Testis (tissue), 3 donors: ENCODE measurements around the gene TTC33. TPM values are rescaled to one million over a fixed set of nuclear protein-coding genes. Genes with fewer than 3 reads are reported as not detected.
"Not testable (repeated sequence)": the region's sequence is repeated elsewhere in the genome, so short reads cannot be mapped to it uniquely, and the experiment has no call there.

Source experiments
- DNase-seq: peaks from one replicate; pipeline ENCODE4 v3.0.0-alpha.2; 2019
- H3K27ac ChIP-seq, 2 donors: fragments of 200-600 bp; sonication (generic); one replicate each; pipeline ENCODE4 v1.5.1; 2019
- H3K27me3 ChIP-seq: fragments of 200-600 bp; sonication (generic); one replicate; pipeline ENCODE4 v1.5.1; 2019
- H3K36me3 ChIP-seq: fragments of 200-600 bp; sonication (generic); one replicate; pipeline ENCODE4 v1.5.1; 2017; ENCODE audit warnings: low read depth; ENCODE audit errors: missing control alignments
- H3K4me1 ChIP-seq: fragments of 200-600 bp; sonication (generic); one replicate; pipeline ENCODE4 v1.5.1; 2019
- H3K4me3 ChIP-seq, 2 donors: fragments of 200-600 bp; sonication (generic); one replicate each; pipeline ENCODE4 v1.5.1; 2017 to 2019
- H3K9me3 ChIP-seq: fragments of 200-600 bp; sonication (generic); one replicate; pipeline ENCODE4 v1.5.1; 2017
- POLR2A ChIP-seq: fragments of 450-650 bp; IDR thresholded peaks from one replicate; pipeline ENCODE4 v1.6.1; 2017; ENCODE audit warnings: antibody characterized with exemption, mild to moderate bottlenecking, moderate library complexity
- WGBS, 2 donors: methylation state at CpG; one replicate each; pipeline ENCODE4 v1.1.5; 2018; 5-methylcytosine and 5-hydroxymethylcytosine counted together
- intact Hi-C: fragments of 100-400 bp; cut with DNase I; formaldehyde crosslinking; loops from one replicate; pipeline ENCODE4 v1.15.1; 2023; ENCODE audit warnings: low total_unique reads
- polyA plus RNA-seq: library from polyadenylated mRNA; stranded (reverse); fragments of 350-450 nt; fragmentation: Illumina TruSeq; extraction: RNeasy Lipid Tissue Mini Kit (QIAGEN cat#74804); gene quantifications from one replicate; pipeline ENCODE4 v1.2.3, GENCODE V29; 2014; ENCODE audit warnings: low read depth, low replicate concordance; ENCODE audit not compliant: insufficient read depth
- total RNA-seq, 2 donors: library from RNA; depleted of rRNA; stranded (reverse); fragments of >200 nt; gene quantifications; one replicate each; pipeline ENCODE4 v1.2.3, GENCODE V29; 2016
- TF ChIP-seq, protein P1 (sequence below), 3 experiments: fragments of 450-650 bp in 2 of 3; fragments of 200-600 bp in 1 of 3; sonication (generic) in 1 of 3; IDR thresholded peaks; one replicate each; pipeline ENCODE4 v1.5.1; 2016 to 2019; ENCODE audit warnings: antibody characterized with exemption in 3 of 3, mild to moderate bottlenecking in 2 of 3, moderate library complexity in 1 of 3

TTC33 gene
- total and polyA plus RNA-seq, 3 donors from 2014 or later: 14.7 to 16.5 (median 15.2) TPM

DNA sequence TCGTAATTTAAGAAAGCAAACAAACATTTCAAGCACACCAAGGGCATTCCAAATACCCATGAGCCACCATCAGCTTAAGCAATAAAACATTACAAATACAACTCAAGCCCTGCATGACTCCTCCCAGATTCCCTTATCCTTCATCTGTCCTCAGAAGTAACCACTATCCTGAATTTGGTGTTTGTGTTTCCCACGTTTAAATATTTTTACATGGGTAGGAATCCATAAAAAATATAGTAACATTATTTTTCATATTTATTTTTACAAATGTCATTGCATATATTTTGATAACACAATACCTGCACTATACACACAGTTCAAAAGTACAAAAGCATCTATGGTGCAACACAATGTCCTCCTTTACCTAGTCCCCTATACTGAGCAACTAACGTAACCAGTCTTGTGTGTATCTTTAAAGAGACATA is 36.0 kb upstream of the TTC33 start:
- Histone ChIP-seq H3K27me3 (no peaks in the 10 kb centered on the region), H3K36me3 (no peaks in the 10 kb centered on the region), H3K27ac (peak overlapping the region in 1 of 2 donors; percentile 53), H3K4me1 (peaks cover 27% of the 10 kb centered on the region), H3K9me3 (no peaks in the 10 kb centered on the region), H3K4me3 (no peak overlapping the region)
- intact Hi-C loops: no loop called here
- DNase-seq: no peak
- TF ChIP-seq, protein P1, sequence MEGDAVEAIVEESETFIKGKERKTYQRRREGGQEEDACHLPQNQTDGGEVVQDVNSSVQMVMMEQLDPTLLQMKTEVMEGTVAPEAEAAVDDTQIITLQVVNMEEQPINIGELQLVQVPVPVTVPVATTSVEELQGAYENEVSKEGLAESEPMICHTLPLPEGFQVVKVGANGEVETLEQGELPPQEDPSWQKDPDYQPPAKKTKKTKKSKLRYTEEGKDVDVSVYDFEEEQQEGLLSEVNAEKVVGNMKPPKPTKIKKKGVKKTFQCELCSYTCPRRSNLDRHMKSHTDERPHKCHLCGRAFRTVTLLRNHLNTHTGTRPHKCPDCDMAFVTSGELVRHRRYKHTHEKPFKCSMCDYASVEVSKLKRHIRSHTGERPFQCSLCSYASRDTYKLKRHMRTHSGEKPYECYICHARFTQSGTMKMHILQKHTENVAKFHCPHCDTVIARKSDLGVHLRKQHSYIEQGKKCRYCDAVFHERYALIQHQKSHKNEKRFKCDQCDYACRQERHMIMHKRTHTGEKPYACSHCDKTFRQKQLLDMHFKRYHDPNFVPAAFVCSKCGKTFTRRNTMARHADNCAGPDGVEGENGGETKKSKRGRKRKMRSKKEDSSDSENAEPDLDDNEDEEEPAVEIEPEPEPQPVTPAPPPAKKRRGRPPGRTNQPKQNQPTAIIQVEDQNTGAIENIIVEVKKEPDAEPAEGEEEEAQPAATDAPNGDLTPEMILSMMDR (IDR thresholded peaks at IDR 0.05): no peak
- no peak for TF ChIP-seq POLR2A
- 55 to 66% methylated on average over 3 of the region's 3 CpGs for WGBS, 2 donors

DNA sequence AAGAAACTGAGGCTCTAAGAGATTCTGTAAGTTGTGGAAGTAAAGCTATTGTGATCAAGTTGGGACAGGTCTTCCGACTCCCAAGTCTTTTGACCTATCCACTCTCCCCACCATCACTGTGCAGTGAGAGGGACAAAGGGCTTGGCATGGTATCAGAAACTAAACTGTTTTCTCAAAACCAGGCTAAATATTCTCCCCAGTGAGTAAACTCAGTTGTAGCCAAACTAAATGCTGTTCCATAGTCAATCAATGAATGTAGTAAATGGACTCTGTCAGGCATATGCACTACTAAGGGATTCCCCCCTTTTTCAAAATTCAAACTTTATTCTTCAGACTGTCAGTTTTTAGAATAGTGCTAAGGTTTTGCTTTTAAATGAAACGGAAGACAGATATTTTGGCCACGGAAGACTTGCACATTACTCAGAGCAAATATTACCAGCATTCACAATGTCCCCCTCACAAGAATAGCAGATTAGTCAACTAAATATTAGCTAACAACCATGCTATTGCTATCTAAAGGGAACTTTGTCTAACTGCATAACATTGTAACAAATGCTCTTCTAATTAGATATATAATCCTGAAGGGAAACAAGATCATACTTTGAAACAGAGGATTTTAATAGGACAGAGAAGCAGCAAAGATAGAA is 35.3 kb upstream of the TTC33 start:
- DNase-seq: no peak
- Histone ChIP-seq H3K4me1 (peaks cover 22% of the 10 kb centered on the region), H3K36me3 (no peaks in the 10 kb centered on the region), H3K4me3 (no peak overlapping the region), H3K27me3 (no peaks in the 10 kb centered on the region), H3K27ac (peak overlapping the region; percentile 52 to 53), H3K9me3 (no peaks in the 10 kb centered on the region)
- TF ChIP-seq, protein P1 (IDR thresholded peaks at IDR 0.05): no peak
- no peak for TF ChIP-seq POLR2A
- intact Hi-C loops: no loop called here
- WGBS, 2 donors: 59 to 67% methylated on average over 3 of the region's 3 CpGs

DNA sequence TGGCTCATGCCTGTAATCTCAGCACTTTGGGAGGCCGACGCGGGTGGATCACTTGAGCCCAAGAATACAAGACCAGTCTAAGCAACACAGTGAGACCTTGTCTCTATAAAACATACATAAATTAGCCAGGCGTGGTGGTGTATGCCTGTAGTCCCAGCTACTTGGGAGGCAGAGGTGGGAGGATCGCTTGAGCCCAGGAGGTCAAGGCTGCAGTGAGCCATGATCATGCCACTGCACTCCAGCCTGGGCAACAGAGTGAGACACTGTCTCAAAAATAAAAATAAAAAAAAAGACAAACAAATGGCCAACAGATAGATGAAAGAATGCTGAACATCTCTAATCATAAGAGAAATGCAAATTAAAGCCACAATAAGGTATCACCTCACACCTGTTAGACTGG is 33.2 kb upstream of the TTC33 start:
- H3K4me1 ChIP-seq: peaks cover 12% of the 10 kb centered on the region
- H3K4me3 ChIP-seq, DNase-seq, intact Hi-C loops, H3K27ac ChIP-seq, H3K27me3 ChIP-seq, H3K9me3 ChIP-seq, H3K36me3 ChIP-seq: not testable (repeated sequence)
- WGBS, 2 donors: 84 to 88% methylated on average over 5 of the region's 5 CpGs

DNA sequence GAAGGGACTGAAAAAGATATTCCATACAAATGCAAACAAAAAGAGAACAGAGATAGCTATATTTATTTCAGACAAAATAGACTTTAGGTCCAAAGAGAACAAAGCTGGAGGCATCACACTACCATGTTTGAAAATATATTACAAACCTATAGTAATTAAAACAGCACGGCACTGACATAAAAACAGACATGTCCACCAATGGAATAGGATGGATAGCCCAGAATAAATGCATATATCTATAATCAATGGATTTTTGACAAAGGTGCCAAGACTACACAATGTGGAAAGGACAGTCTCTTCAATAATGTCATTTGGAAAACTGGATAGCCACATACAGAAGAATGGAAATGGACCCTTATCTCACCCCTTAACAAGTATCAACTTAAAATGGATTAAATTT is 32.2 kb upstream of the TTC33 start:
- Histone ChIP-seq H3K27me3 (no peaks in the 10 kb centered on the region), H3K9me3 (no peaks in the 10 kb centered on the region), H3K4me3 (no peak overlapping the region), H3K27ac (no peak overlapping the region), H3K36me3 (no peaks in the 10 kb centered on the region), H3K4me1 (peaks cover 18% of the 10 kb centered on the region)
- intact Hi-C loops: no loop called here
- TF ChIP-seq, protein P1 (IDR thresholded peaks at IDR 0.05): no peak
- no peak for TF ChIP-seq POLR2A
- 100% methylated on average over 1 of the region's 1 CpG for WGBS, 2 donors
- no peak for DNase-seq

DNA sequence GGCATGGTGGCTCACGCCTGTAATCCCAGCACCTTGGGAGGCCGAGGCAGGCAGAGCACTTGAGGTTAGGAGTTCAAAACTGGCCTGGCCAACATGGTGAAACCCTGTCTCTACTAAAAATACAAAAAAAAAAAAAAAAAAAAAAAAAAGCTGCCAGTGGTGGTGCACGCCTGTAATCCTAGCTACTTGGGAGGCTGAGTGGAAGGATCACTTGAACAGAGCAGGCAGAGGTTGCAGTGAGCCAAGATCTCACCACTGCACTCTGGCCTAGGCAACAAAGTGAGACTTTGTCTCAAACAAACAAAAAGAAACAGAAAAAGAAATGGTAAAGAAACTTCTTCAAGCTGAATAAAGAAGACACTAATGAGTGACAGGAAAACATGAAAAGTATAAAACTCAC is 30.9 kb upstream of the TTC33 start:
- H3K4me3 ChIP-seq, DNase-seq, H3K9me3 ChIP-seq, H3K27ac ChIP-seq, H3K27me3 ChIP-seq, H3K36me3 ChIP-seq, intact Hi-C loops: not testable (repeated sequence)
- WGBS, 2 donors: 92 to 94% methylated on average over 3 of the region's 3 CpGs
- H3K4me1 ChIP-seq: peaks cover 15% of the 10 kb centered on the region

DNA sequence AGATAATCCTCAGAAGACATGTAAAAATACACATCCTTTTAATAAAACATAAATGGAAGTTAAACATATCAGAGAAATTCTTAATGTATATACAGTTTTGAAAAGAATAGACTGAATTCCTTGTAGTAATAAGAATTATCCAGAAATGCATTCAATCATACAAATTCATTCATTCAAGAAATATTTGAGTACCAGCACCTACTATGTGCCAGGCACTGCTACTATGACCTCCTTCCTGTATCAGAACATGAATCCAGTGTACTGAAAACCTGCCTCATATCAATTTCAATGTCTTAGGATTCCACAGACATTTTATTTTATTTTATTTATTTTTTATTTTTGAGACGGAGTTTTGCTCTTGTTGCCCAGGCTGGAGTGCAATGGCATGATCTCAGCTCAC is 29.2 kb upstream of the TTC33 start:
- 71 to 100% methylated on average over 1 of the region's 1 CpG for WGBS, 2 donors
- intact Hi-C loops: no loop called here

More for the DNA sequence above, 29.2 kb upstream of the TTC33 start:
- H3K36me3 ChIP-seq: no peaks in the 10 kb centered on the region
- no peak overlapping the region for H3K27ac ChIP-seq
- no peaks in the 10 kb centered on the region for H3K9me3 ChIP-seq
- no peaks in the 10 kb centered on the region for H3K27me3 ChIP-seq
- no peak for DNase-seq
- TF ChIP-seq POLR2A: no peak
- TF ChIP-seq, protein P1 (IDR thresholded peaks at IDR 0.05): no peak
- H3K4me3 ChIP-seq: no peak overlapping the region
- H3K4me1 ChIP-seq: peaks cover 8% of the 10 kb centered on the region
